Measurements from ENCODE around the gene VPS33A.

DNA sequence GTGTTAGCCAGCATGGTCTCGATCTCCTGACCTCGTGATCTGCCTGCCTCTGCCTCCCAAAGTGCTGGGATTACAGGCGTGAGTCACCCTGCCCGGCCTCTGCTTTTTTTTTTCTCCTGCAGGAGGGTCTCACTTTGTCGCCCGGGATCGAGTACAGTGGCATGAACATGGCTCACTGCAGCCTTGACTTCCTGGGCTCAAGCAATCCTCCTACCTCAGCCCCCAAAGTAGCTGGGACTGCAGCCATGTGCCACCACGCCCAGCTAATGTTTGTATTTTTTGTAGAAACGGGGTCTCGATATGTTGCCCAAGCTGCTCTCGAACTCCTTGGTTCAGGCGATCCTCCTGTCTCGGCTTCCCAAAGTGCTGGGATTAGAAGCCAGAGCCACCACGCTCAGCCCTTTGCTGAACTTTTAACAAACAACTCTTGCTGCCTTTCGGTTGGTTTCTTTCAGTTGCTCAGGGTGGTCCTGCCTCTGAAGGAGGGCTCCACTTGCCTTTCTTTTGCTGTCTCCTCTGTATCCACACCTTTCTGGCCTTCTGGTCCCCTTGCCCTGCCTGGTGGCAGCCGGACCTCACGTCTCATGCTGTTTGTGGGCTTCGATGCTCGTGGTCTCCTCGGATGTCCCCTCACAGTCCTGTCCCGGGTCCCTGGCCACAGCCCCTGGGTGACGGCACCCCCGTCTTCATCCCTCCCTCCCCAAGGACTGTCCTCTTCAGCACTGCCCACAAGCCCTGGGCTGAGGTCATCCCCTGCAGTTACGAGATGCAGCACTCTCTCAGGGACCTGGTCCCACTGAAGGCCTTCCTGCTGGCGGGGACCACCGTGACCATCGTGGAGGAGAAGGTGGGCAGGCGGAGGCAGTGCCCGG is 66.6 kb downstream of the VPS33A start:
- TF ChIP-seq EZH2 (IDR thresholded peaks at IDR 0.05; ENCODE audit: borderline replicate concordance, low read depth, low read length, severe bottlenecking) (no peak), FOS (IDR thresholded peaks at IDR 0.05; ENCODE audit: borderline replicate concordance, insufficient read depth, low read length) (no peak), CTCF (IDR thresholded peaks at IDR 0.05; ENCODE audit: extremely low read depth in 1 of 2, insufficient read depth in 1 of 2, low read depth in 1 of 2, low read length in 2 of 2) (no peak)
